Stimulated activated CD4-positive, alpha-beta T cell treated with anti-CD3 and anti-CD28 coated beads, Interleukin-1b, Interleukin-23, amount 100 ng/mL, for 1 hour (primary cell): ENCODE results near the gene GJA1.
"Not testable (repeated sequence)": the region's sequence is repeated elsewhere in the genome, so short reads cannot be mapped to it uniquely, and the experiment has no call there.

ENCODE experiments used
- DNase-seq, 2 donors: peaks; one replicate each; pipeline ENCODE4 v3.0.0-alpha.2; 2020; ENCODE audit warnings: low read depth in 2 of 2

GJA1 gene

GRCh38 chr6:121436960-121437850 is 1.8 kb downstream of the GJA1 start:
- no peak for DNase-seq

GRCh38 chr6:121437851-121438651 is 2.6 kb downstream of the GJA1 start:
- DNase-seq = no peak

DNA sequence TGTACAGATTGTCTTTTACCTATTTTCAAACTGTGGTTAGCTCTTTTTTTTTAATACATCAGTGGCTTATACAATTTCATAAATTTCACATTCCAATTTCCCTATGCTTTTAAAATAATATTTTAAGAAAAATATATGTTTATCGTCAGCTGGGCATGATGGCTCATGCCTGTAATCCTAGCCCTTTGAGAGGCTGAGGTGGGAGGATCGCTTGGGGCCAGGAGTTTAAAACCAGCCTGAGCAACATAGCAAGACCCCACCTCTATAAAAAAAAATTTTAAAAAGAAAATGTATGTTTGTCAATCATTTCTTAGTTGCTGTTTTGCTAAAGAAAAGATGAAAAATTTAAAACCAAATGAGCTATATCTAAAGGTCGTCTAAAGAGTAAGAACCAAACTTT is 3.4 kb downstream of the GJA1 start:
- DNase-seq = no peak

GRCh38 chr6:121439475-121439874 is 4.0 kb downstream of the GJA1 start:
- DNase-seq = no peak

DNA sequence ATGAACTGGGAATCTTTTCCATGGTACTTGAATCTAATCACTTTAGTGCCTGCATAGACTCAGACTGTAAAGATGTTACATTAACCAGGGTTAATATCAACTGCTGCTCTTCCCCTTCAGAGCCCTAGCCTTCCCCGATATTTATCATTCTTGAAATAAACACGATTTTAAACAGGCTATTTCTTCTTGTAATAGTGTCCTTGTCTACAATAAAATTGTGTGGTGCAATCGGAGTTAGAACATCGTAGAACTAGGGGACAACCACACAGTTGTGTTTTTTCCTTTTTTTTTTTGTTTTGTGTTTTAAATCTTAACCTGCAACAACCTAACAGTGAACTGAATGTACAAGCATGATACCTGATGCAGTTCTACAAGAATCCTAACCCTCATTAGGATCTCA is 4.5 kb downstream of the GJA1 start:
- no peak for DNase-seq

DNA sequence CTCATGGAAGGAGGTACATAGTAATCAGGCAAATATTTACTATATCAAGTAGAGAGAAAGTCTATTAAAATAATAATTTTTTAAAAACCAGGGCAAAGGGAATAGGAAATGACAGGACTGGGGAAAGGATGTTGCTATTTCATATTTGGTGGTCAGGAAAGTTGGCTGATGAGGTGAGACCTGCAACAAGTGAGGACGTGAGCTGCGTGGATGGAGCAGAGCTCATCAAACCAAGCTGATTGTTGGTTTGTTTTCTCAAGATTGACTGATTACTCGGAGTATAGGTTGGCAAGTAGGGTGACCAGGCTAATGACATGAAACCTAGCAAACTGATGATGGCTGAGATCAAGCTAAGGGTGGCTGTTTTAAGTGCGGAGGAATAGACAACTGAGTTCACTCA is 6.0 kb downstream of the GJA1 start:
- no peak for DNase-seq

DNA sequence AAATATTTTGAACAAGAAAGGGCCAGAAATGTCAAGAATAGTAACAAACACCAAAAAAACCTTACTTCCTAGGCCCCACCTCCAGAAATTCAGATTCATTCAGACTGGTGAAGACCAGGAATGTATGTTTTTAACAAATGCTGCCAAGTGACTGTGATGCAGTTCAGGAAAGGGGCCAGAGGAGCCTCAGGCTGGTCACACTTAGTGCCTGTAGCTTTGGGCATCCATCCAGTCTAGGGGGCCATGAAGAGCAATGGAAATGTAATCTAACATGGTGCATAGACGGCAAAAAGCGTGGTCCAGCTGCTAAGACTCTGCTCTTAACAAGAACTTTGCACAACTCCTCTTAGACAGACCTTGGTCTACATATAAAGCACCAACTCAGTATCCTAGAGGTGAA is 7.1 kb downstream of the GJA1 start:
- no peak for DNase-seq

DNA sequence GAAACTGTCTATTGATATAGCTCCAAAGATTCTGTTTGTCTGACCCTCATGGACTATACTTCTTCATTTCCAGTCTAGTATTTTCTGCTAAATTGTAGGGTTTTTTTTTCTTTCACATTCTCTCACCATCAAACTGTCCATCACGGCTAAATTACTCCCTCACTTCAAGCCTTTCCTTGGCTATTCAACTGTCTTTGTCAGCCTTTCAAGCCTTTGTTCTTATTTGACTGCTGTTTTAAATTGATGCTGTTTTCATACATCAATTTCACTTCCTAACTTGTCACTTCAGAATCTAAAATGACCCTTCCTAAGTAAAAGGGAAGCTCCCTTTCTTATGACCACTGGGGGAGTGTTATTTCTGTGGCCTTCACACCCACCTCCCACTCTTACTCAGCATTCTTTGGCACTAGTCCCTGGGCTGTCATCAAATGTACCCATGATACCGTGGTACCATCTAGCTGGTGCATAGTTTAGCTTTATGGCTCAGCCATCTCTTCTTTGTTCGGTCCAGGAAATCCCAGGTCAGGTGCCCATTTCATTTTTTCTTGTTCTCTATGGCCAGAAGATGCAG is 8.6 kb downstream of the GJA1 start:
- no peak for DNase-seq

DNA sequence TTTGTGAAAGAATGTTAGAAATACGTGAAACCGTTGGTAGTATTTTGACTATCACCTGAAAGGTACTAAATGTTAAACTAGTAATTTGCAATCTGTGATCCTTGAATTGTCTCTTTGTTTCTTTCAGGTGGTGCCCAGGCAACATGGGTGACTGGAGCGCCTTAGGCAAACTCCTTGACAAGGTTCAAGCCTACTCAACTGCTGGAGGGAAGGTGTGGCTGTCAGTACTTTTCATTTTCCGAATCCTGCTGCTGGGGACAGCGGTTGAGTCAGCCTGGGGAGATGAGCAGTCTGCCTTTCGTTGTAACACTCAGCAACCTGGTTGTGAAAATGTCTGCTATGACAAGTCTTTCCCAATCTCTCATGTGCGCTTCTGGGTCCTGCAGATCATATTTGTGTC is 11.3 kb downstream of the GJA1 start:
- not testable (repeated sequence) for DNase-seq

- DNase-seq = not testable (repeated sequence)
Observed at GRCh38 chr6:121447746-121448145, 12.3 kb downstream of the GJA1 start.

GRCh38 chr6:121448528-121448927 is 13.1 kb downstream of the GJA1 start:
- DNase-seq = not testable (repeated sequence)

GRCh38 chr6:121449331-121449730 is 13.9 kb downstream of the GJA1 start:
- no peak for DNase-seq

GRCh38 chr6:121450242-121450641 is 14.8 kb downstream of the GJA1 start:
- no peak for DNase-seq

- no peak for DNase-seq
Observed at GRCh38 chr6:121451250-121451649, 15.8 kb downstream of the GJA1 start.

GRCh38 chr6:121453191-121453590 is 17.7 kb downstream of the GJA1 start:
- DNase-seq = no peak

GRCh38 chr6:121460170-121460569 is 24.7 kb downstream of the GJA1 start:
- no peak for DNase-seq

GRCh38 chr6:121463087-121463486 is 27.6 kb downstream of the GJA1 start:
- DNase-seq = no peak

DNA sequence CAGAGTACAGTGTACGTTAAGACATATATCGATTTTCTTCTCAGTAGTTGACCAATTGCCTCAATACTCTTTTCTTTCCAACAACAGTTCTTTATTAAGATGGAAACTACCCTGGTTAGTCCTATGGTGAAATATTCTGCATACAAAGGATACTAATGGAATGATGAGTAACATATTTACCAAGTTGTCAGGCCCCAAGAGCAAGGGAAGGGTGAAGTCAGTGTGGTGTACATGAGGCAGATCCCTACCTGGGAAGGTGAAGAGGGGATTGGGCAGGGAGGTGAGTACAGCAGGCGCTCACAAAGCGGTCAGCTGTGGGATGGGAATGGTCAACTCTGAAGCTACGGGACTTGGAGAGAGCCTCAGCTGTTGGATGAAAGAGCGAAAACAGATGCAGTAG is 29.7 kb downstream of the GJA1 start:
- no peak for DNase-seq

DNA sequence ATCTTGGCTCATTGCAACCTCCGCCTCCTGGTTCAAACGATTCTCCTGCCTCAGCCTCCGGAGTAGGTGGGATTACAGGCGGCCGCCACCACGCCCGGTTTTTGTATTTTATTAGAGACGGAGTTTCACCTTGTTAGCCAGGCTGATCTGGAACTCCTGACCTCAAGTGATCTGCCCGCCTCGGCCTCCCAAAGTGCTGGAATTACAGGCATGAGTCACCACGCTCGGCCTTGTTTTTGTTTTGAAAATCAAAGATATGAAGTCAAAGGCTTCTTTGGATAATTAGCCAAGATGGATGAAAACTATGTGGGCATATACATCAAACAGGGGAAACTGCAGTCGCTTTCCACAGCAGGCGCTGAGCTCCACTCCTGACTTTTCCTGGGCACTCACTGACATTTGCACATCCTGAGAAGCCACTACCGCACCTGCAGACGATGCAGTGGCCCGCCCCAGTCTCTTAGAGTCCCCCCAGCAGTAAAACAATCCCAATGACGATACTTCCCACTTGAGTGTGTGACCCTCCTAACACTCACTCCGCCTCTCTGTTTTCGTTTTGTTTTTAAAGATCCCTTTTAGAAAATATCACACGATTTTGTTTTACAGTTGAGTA is 44.1 kb downstream of the GJA1 start:
- DNase-seq = no peak

GRCh38 chr6:121480099-121480713 is 44.8 kb downstream of the GJA1 start:
- DNase-seq = no peak

- no peak for DNase-seq
Observed at GRCh38 chr6:121482004-121482693, 46.7 kb downstream of the GJA1 start.
